K562 (cell line): ENCODE results near the gene CLIC1. TPM values are rescaled to one million over a fixed set of nuclear protein-coding genes. Genes with fewer than 3 reads are reported as not detected.
A peak's percentile ranks its signal among the peaks of the same experiment; 100 is the strongest.

Experiments
- ATAC-seq: fragments of 200-7000 bp; cut with Tn5 transposase; 3 replicates; pipeline ENCODE4 v1.9.1; 2020; ENCODE audit warnings: moderate library complexity
- BruUV-seq: library from RNA; stranded (reverse); fragments of 400-500 nt; replicated peaks from 2 replicates; lab custom pipeline; 2021; lab: Mats Ljungman, UMichigan
- CTCF ChIA-PET: fragments of 300-600 bp; formaldehyde crosslinking; extraction: SDS; loops from one replicate; lab custom pipeline; 2021; ENCODE audit warnings: low intra/inter-chr PET ratio; lab: Yijun Ruan, JAX
- POLR2A ChIA-PET: fragments of 300-600, 350-650 bp; sonication (Branson Sonifier 250); formaldehyde crosslinking; extraction: SDS; loops from one replicate; lab custom pipeline; 2021; ENCODE audit warnings: antibody characterized with exemption, inconsistent platforms; lab: Yijun Ruan, JAX
- DNase-seq, 4 experiments: peaks; one replicate each; pipeline versions ENCODE4 v3.0.0 to v3.0.0-alpha.2; 2011 to 2018; ENCODE audit warnings: low spot score in 3 of 4, mixed read lengths in 3 of 4; ENCODE audit errors: extremely low read depth in 1 of 4
- FAIRE-seq: peaks from 2 replicates; lab custom pipeline; 2011; peaks lifted over from hg19 to GRCh38; lab: Jason Lieb, UNC
- H2AFZ ChIP-seq: 2 replicates; pipeline ENCODE4 v1.6.0; 2011; ENCODE audit warnings: low read depth, low read length, control low read depth, inconsistent platforms
- H3K27ac ChIP-seq: fragments of 200-600 bp; 3 replicates; pipeline ENCODE4 v1.8.0; 2011; ENCODE audit warnings: low read depth, mild to moderate bottlenecking, control low read depth, inconsistent platforms, low read length, moderate library complexity, mixed read lengths; ENCODE audit errors: extremely low read depth
- H3K27me3 ChIP-seq, 2 experiments: fragments of 300-600 bp in 1 of 2; 2 replicates in 1 of 2; 3 replicates in 1 of 2; pipeline versions ENCODE4 v1.6.0 to v1.8.0; 2011; ENCODE audit warnings: inconsistent platforms in 2 of 2, low read length in 2 of 2, mild to moderate bottlenecking in 1 of 2, mixed read lengths in 1 of 2, moderate library complexity in 1 of 2; ENCODE audit not compliant: control insufficient read depth in 2 of 2, insufficient read depth in 2 of 2
- H3K36me3 ChIP-seq: fragments of 300-600 bp; 3 replicates; pipeline ENCODE4 v1.8.0; 2011; ENCODE audit warnings: mild to moderate bottlenecking, low read length, inconsistent platforms; ENCODE audit not compliant: control insufficient read depth, insufficient read depth
- H3K4me1 ChIP-seq, 2 experiments: fragments of 200-600 bp in 1 of 2; replicated peaks in 1 of 2; 2 replicates in 1 of 2; 3 replicates in 1 of 2; pipeline versions ENCODE4 v1.5.1 to v1.8.0; 2011; ENCODE audit warnings: inconsistent platforms in 2 of 2, low read length in 2 of 2, mild to moderate bottlenecking in 1 of 2, mixed read lengths in 1 of 2, moderate library complexity in 1 of 2; ENCODE audit not compliant: control insufficient read depth in 2 of 2, insufficient read depth in 2 of 2
- H3K4me2 ChIP-seq: 2 replicates; pipeline ENCODE4 v1.6.1; 2011; ENCODE audit warnings: low read length, control low read depth, inconsistent platforms, mixed read lengths; ENCODE audit not compliant: insufficient read depth
- H3K4me3 ChIP-seq: fragments of 200-600 bp; sonication (generic), shearing (Covaris generic); 2 replicates; pipeline ENCODE4 v1.5.1; 2016; ENCODE audit warnings: control low read depth, inconsistent platforms
- H3K79me2 ChIP-seq: fragments of 200-600 bp; 3 replicates; pipeline ENCODE4 v1.8.0; 2011; ENCODE audit warnings: low read length, inconsistent platforms; ENCODE audit not compliant: control insufficient read depth, insufficient read depth
- H3K9ac ChIP-seq, 2 experiments: 2 replicates each; pipeline versions ENCODE4 v1.6.0 to v1.6.1; 2011; ENCODE audit warnings: low read depth in 2 of 2, low read length in 2 of 2, control low read depth in 1 of 2, inconsistent platforms in 1 of 2, mild to moderate bottlenecking in 1 of 2, mixed read lengths in 1 of 2; ENCODE audit not compliant: insufficient read depth in 1 of 2
- H3K9me1 ChIP-seq: one replicate; pipeline ENCODE4 v1.6.0; 2011; ENCODE audit warnings: inconsistent platforms, mild to moderate bottlenecking, low read length, moderate library complexity; ENCODE audit not compliant: control insufficient read depth, insufficient read depth
- H3K9me3 ChIP-seq: replicated peaks from 2 replicates; pipeline ENCODE4 v1.5.1; 2011; ENCODE audit warnings: low read depth, low read length, inconsistent platforms; ENCODE audit not compliant: control insufficient read depth, insufficient read depth
- H4K20me1 ChIP-seq: replicated peaks from 2 replicates; pipeline ENCODE4 v1.6.1; 2011; ENCODE audit warnings: low read length, inconsistent platforms, mixed read lengths; ENCODE audit not compliant: control insufficient read depth, insufficient read depth
- ATF2 ChIP-seq: sonication (generic); formaldehyde crosslinking; IDR thresholded peaks from 2 replicates; pipeline ENCODE4 v1.8.1; 2022; ENCODE audit warnings: missing genetic modification reagents
- ELF1 ChIP-seq: fragments of 200-800 bp; sonication (Bioruptor generic); IDR thresholded peaks from 2 replicates; pipeline ENCODE4 v1.6.1; 2016; ENCODE audit warnings: missing genetic modification characterization, missing compliant biosample characterization
- ETV1 ChIP-seq: fragments of 450-650 bp; conservative IDR thresholded peaks from 2 replicates; pipeline ENCODE4 v1.6.1; 2016; ENCODE audit warnings: missing genetic modification characterization, control low read depth, low read depth, missing compliant biosample characterization
- GABPA ChIP-seq: fragments of 200-800 bp; sonication (Bioruptor generic); conservative IDR thresholded peaks from 2 replicates; pipeline ENCODE4 v1.6.1; 2016; ENCODE audit warnings: low read depth, missing genetic modification characterization, missing compliant biosample characterization
- HNRNPLL ChIP-seq: fragments of 200-400 bp; formaldehyde crosslinking; IDR thresholded peaks from 2 replicates; pipeline ENCODE4 v1.6.1; 2017; ENCODE audit warnings: low read length, low read depth, mild to moderate bottlenecking; ENCODE audit not compliant: poor library complexity, severe bottlenecking
- ID3 ChIP-seq, 2 experiments: fragments of 250-450 bp in 1 of 2; fragments of 450-650 bp in 1 of 2; sonication (Bioruptor Pico) in 1 of 2; IDR thresholded peaks; 2 replicates each; pipeline versions ENCODE4 v1.6.1 to v1.8.0; 2016 to 2021; ENCODE audit warnings: mild to moderate bottlenecking in 2 of 2, moderate library complexity in 2 of 2, missing compliant biosample characterization in 1 of 2, missing genetic modification characterization in 1 of 2
- KHSRP ChIP-seq: fragments of 450-650 bp; IDR thresholded peaks from 2 replicates; pipeline ENCODE4 v1.6.1; 2017
- NKRF ChIP-seq: fragments of 450-650 bp; IDR thresholded peaks from 2 replicates; pipeline ENCODE4 v1.6.1; 2016; ENCODE audit warnings: borderline replicate concordance
- NR4A1 ChIP-seq, 2 experiments: fragments of 250-450 bp in 1 of 2; fragments of 450-650 bp in 1 of 2; sonication (Bioruptor Pico) in 1 of 2; IDR thresholded peaks; 2 replicates each; pipeline versions ENCODE4 v1.4.0 to v1.6.1; 2016 to 2020; ENCODE audit warnings: mild to moderate bottlenecking in 2 of 2, missing compliant biosample characterization in 1 of 2, missing genetic modification characterization in 1 of 2, moderate library complexity in 1 of 2
- POLR2G ChIP-seq: fragments of 200-400 bp; formaldehyde crosslinking; IDR thresholded peaks from 2 replicates; pipeline ENCODE4 v1.6.1; 2017; ENCODE audit warnings: low read depth, mild to moderate bottlenecking, antibody characterized with exemption, low read length, moderate library complexity
- TAF15 ChIP-seq: fragments of 200-400 bp; formaldehyde crosslinking; IDR thresholded peaks from 2 replicates; pipeline ENCODE4 v1.6.1; 2017; ENCODE audit warnings: mild to moderate bottlenecking, low read depth, low read length, moderate library complexity
- ZBTB5 ChIP-seq: fragments of 450-650 bp; IDR thresholded peaks from 2 replicates; pipeline ENCODE4 v1.6.1; 2017; ENCODE audit warnings: antibody characterized with exemption
- WGBS: fragments of 100-300 bp; shearing (Covaris generic); methylation state at CpG from one replicate; pipeline ENCODE4 v1.1.6; 2016; ENCODE audit warnings: low coverage, mixed read lengths; ENCODE audit not compliant: insufficient coverage; ENCODE audit errors: missing lambda C conversion rate; 5-methylcytosine and 5-hydroxymethylcytosine counted together
- in situ Hi-C: fragments of 300-500 bp; cut with MboI; formaldehyde crosslinking; loops from 4 replicates; pipeline ENCODE4 v1.15.0; 2018; ENCODE audit warnings: inconsistent platforms, mixed read lengths
- intact Hi-C: fragments of 100-400 bp; cut with micrococcal nuclease; formaldehyde crosslinking; loops from 2 replicates; pipeline ENCODE4 v1.14.2; 2022
- polyA plus RNA-seq, 8 experiments: library from polyadenylated mRNA; depleted of rRNA in 4 of 8; stranded (reverse) in 5 of 8; unstranded in 3 of 8; fragments of >200 nt; fragmentation: Nextera tagmentation in 2 of 8; fragmentation: Illumina TruSeq in 1 of 8; extraction: Ambion mirVana in 2 of 8; extraction: Trizol in 1 of 8; gene quantifications; 2 replicates each; pipeline versions ENCODE4 v1.2.1 to v1.2.3, GENCODE V29; 2011 to 2014; ENCODE audit warnings: inconsistent platforms in 1 of 8, missing spikeins in 1 of 8
- total RNA-seq, 7 experiments: library from RNA; depleted of rRNA in 6 of 7; stranded (reverse); fragments of >200 nt in 6 of 7; fragmentation: Illumina TruSeq in 2 of 7; extraction: Trizol in 2 of 7; gene quantifications; 2 replicates each; pipeline versions ENCODE4 v1.2.1 to v1.2.3, GENCODE V29; 2011 to 2021; ENCODE audit warnings: low replicate concordance in 1 of 7

Gene CLIC1
- total and polyA plus RNA-seq, 9 of the 15 experiments (the other 6 are each of a cell fraction or from before 2014, with no cell fraction given) = 1,267 to 2,419 (median 1,808) TPM

- POLR2A ChIA-PET = interaction anchor here (0.5 to 15.0 kb wide), 13 partner anchors 11 to 477 kb away, joined by 3 to 236 read pairs (median 4); partner anchors contain the start of genes ABHD16A, C6orf47, CLIC1 and CSNK2B
- no peaks in the 10 kb centered on the region for H4K20me1 ChIP-seq
- no peaks in the 10 kb centered on the region for H3K27me3 ChIP-seq
- peaks cover 43 to 53% of the 10 kb centered on the region in 2 experiments for H3K4me1 ChIP-seq
- CTCF ChIA-PET = interaction anchor here (0.5 kb wide), 1 partner anchor 43 kb away, joined by 3 read pairs; the partner anchor contains the start of gene LY6G5C
- no peak overlapping the region for H2AFZ ChIP-seq
- H3K9me3 ChIP-seq = no peaks in the 10 kb centered on the region
- peaks cover 5% of the 10 kb centered on the region for H3K9me1 ChIP-seq
- FAIRE-seq (no peak), DNase-seq (no peak), ATAC-seq (no peak)
- no peak overlapping the region for H3K27ac ChIP-seq
- peak overlapping the region in 1 of 2 experiments; percentile 70; a peak in 2 of 4 replicates for H3K9ac ChIP-seq
- H3K4me2 ChIP-seq = no peak overlapping the region
- H3K4me3 ChIP-seq = no peak overlapping the region
- intact Hi-C loops (no loop called here), in situ Hi-C loops (no loop called here)
- peaks cover 7% of the 10 kb centered on the region; the same call in 1 of the 3 replicates for H3K79me2 ChIP-seq
- WGBS = 89% methylated on average over 24 of the region's 25 CpGs
- BruUV-seq = no TSS peak
- H3K36me3 ChIP-seq = peaks cover 27% of the 10 kb centered on the region; the same call in 2 of the 3 replicates
- TF ChIP-seq NKRF = no peak
- TF ChIP-seq HNRNPLL = no peak
- TF ChIP-seq TAF15 = no peak
- no peak for TF ChIP-seq ZBTB5
- TF ChIP-seq ELF1 (tag) = no peak
- no peak for TF ChIP-seq KHSRP
- TF ChIP-seq POLR2G = peak; percentile 73
- TF ChIP-seq ETV1 (tag) = no peak
- 0 out of 2 replicates have a peak, but pooled peaks have one; percentile 5 for TF ChIP-seq NR4A1 (CRISPR knock-in tag; IDR thresholded peaks at IDR 0.05)
- TF ChIP-seq NR4A1 (tag; IDR thresholded peaks at IDR 0.05) = no peak
- no peak for TF ChIP-seq ID3 (CRISPR knock-in tag; IDR thresholded peaks at IDR 0.05)
- no peak for TF ChIP-seq ID3 (tag; IDR thresholded peaks at IDR 0.05)
- no peak for TF ChIP-seq GABPA
- no peak for TF ChIP-seq ATF2 (CRISPR knock-in tag)
Measured at GRCh38 chr6:31723980-31724691, 12.2 kb downstream of the CLIC1 start.
